GM12874 (cell line): ENCODE results near the gene CAMKK2.

ENCODE experiments used
- CTCF ChIP-seq: IDR thresholded peaks from 2 replicates; pipeline ENCODE4 v1.5.1; 2011; ENCODE audit warnings: low read depth, mild to moderate bottlenecking, control low read depth, low read length, moderate library complexity; ENCODE audit not compliant: insufficient read depth

CAMKK2 gene

GRCh38 chr12:121264135-121264534 is 32.4 kb downstream of the CAMKK2 start:
- no peak for TF ChIP-seq CTCF

GRCh38 chr12:121263206-121263935 is 33.1 kb downstream of the CAMKK2 start:
- TF ChIP-seq CTCF = no peak

- TF ChIP-seq CTCF = no peak
These were observed 35.1 kb downstream of the CAMKK2 start for GRCh38 chr12:121261398-121261797.

GRCh38 chr12:121260091-121260490 is 36.4 kb downstream of the CAMKK2 start:
- no peak for TF ChIP-seq CTCF

GRCh38 chr12:121259074-121259473 is 37.4 kb downstream of the CAMKK2 start:
- no peak for TF ChIP-seq CTCF

GRCh38 chr12:121255433-121255832 is 41.1 kb downstream of the CAMKK2 start:
- no peak for TF ChIP-seq CTCF

GRCh38 chr12:121253638-121254335 is 42.7 kb downstream of the CAMKK2 start:
- TF ChIP-seq CTCF = no peak
